ENCODE measurements around the gene HOXD3. TPM values are rescaled to one million over a fixed set of nuclear protein-coding genes. Genes with fewer than 3 reads are reported as not detected.

The HOXD3 gene
- total and polyA plus RNA-seq, 10 donors, result 1.2 to 15.3 (median 7.7) TPM

GRCh38 chr2:176169181-176169580, 12.1 kb downstream of the HOXD3 start:
- H3K27me3 ChIP-seq (replicated peaks in 1 of 7), result peaks cover 6 to 100% (median 67%) of the 10 kb centered on the region in 7 donors
- H3K27ac ChIP-seq, result no peak overlapping the region
- DNase-seq, result peak; percentile 61
- peaks cover 0 to 15% (median 5%) of the 10 kb centered on the region in 6 donors for H3K4me1 ChIP-seq
- H3K9me3 ChIP-seq, result peaks cover 0 to 4% (median 0%) of the 10 kb centered on the region in 8 donors
- TF ChIP-seq CTCF (IDR thresholded peaks at IDR 0.05 in 8 of 11, conservative IDR thresholded peaks at IDR 0.05 in 3 of 11) (no peak), POLR2A (IDR thresholded peaks at IDR 0.05) (no peak), POLR2AphosphoS5 (IDR thresholded peaks at IDR 0.05) (no peak)
- 60 to 90% (median 73%) methylated on average over 3 to 5 of the region's 5 CpGs for WGBS, 5 donors
- intact Hi-C loops (cut with DNase I; ENCODE audit: low total_unique reads), result no loop called here
- peaks cover 0 to 7% (median 0%) of the 10 kb centered on the region in 6 donors for H3K36me3 ChIP-seq
- no peak overlapping the region for H3K4me3 ChIP-seq

- peaks cover 0 to 7% (median 0%) of the 10 kb centered on the region in 6 donors for H3K36me3 ChIP-seq
- H3K4me3 ChIP-seq, result no peak overlapping the region
- 50 to 59% (median 57%) methylated on average over 2 of the region's 2 CpGs for WGBS, 5 donors
- TF ChIP-seq POLR2A (IDR thresholded peaks at IDR 0.05) (no peak), POLR2AphosphoS5 (IDR thresholded peaks at IDR 0.05) (no peak), CTCF (IDR thresholded peaks at IDR 0.05 in 8 of 11, conservative IDR thresholded peaks at IDR 0.05 in 3 of 11) (no peak)
- intact Hi-C loops (cut with DNase I; ENCODE audit: low total_unique reads), result no loop called here
- H3K27me3 ChIP-seq (replicated peaks in 1 of 7), result peaks cover 6 to 100% (median 67%) of the 10 kb centered on the region in 7 donors
- peaks cover 0 to 18% (median 6%) of the 10 kb centered on the region in 6 donors for H3K4me1 ChIP-seq
- H3K27ac ChIP-seq, result no peak overlapping the region
- H3K9me3 ChIP-seq, result no peaks in the 10 kb centered on the region
- no peak for DNase-seq
Measured at GRCh38 chr2:176169711-176170110, 12.6 kb downstream of the HOXD3 start.

DNA sequence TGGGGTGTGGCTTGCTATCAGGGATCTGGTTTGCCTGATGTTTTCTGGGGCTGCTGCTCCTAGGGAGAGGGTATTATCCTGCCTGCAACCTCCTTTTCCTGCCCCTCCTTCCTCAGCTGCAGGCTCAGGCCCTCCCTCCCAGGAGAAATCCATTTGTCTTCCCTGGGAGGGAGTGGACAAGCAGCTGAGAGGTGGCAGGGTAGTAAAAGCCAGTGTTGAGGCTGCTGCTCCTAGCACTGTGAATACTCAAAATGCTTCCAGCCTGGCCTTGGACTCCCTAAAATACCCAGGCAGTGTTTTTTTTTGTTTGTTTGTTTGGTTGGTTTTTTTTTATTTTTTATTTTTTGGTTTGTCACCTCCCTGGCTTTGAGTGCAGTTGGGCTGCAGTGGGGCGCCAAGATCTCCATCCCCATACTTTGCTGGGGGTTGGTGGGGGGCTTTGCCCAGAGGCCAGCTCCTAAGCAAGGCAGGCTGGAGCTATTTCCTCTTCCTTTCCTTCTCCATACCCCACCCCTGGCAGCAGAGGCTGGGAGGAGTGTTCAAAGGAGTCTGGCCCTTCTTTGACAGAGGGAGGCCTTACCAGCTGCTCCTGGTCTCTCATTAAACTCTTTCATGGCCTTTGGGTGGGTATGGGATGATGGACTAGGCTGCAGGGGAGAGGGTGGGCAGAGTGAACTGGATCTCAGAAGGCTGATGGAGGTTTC, 13.6 kb downstream of the HOXD3 start:
- WGBS, 5 donors, result 69 to 93% (median 76%) methylated on average over 1 of the region's 1 CpG
- TF ChIP-seq POLR2AphosphoS5 (IDR thresholded peaks at IDR 0.05) (no peak), CTCF (IDR thresholded peaks at IDR 0.05 in 8 of 11, conservative IDR thresholded peaks at IDR 0.05 in 3 of 11) (no peak), POLR2A (IDR thresholded peaks at IDR 0.05) (no peak)
- Histone ChIP-seq H3K27me3 (replicated peaks in 1 of 7) (peaks cover 6 to 100% (median 66%) of the 10 kb centered on the region in 7 donors), H3K36me3 (peaks cover 0 to 7% (median 0%) of the 10 kb centered on the region in 6 donors), H3K27ac (no peak overlapping the region), H3K9me3 (no peaks in the 10 kb centered on the region), H3K4me1 (peaks cover 0 to 19% (median 10%) of the 10 kb centered on the region in 6 donors), H3K4me3 (no peak overlapping the region)
- intact Hi-C loops (cut with DNase I; ENCODE audit: low total_unique reads), result no loop called here
- peak; percentile 32 for DNase-seq

DNA sequence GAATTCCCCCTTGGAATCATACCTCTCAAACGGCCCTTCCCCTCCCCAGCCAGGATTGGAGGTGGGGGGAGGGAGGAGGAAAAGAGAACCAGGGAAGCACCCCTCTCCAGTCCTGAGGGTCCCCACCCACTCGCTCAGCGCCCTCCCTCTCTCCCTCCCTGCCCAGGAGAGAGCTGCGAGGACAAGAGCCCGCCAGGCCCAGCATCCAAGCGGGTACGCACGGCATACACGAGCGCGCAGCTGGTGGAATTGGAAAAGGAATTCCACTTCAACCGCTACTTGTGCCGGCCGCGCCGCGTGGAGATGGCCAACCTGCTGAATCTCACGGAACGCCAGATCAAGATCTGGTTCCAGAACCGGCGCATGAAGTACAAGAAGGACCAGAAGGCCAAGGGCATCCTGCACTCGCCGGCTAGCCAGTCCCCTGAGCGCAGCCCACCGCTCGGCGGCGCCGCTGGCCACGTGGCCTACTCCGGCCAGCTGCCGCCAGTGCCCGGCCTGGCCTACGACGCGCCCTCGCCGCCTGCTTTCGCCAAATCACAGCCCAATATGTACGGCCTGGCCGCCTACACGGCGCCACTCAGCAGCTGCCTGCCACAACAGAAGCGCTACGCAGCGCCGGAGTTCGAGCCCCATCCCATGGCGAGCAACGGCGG, 14.4 kb downstream of the HOXD3 start:
- H3K27ac ChIP-seq, result no peak overlapping the region
- H3K4me3 ChIP-seq, result peak overlapping the region in 1 of 8 donors; percentile 1
- peaks cover 0 to 19% (median 10%) of the 10 kb centered on the region in 6 donors for H3K4me1 ChIP-seq
- peaks cover 0 to 7% (median 0%) of the 10 kb centered on the region in 6 donors for H3K36me3 ChIP-seq
- peaks cover 6 to 100% (median 59%) of the 10 kb centered on the region in 7 donors for H3K27me3 ChIP-seq (replicated peaks in 1 of 7)
- WGBS, 5 donors, result 22 to 38% (median 24%) methylated on average over 38 to 51 of the region's 51 CpGs
- DNase-seq, result peak; percentile 67
- TF ChIP-seq CTCF (IDR thresholded peaks at IDR 0.05 in 8 of 11, conservative IDR thresholded peaks at IDR 0.05 in 3 of 11) (no peak), POLR2A (IDR thresholded peaks at IDR 0.05) (no peak), POLR2AphosphoS5 (IDR thresholded peaks at IDR 0.05) (no peak)
- intact Hi-C loops (cut with DNase I; ENCODE audit: low total_unique reads), result no loop called here
- H3K9me3 ChIP-seq, result no peaks in the 10 kb centered on the region

Measured in spleen (tissue), 11 donors.